ENCODE results near the gene FBXO10. TPM values are rescaled to one million over a fixed set of nuclear protein-coding genes. Genes with fewer than 3 reads are reported as not detected.
A peak's percentile ranks its signal among the peaks of the same experiment; 100 is the strongest.
"Not testable (repeated sequence)": the region's sequence is repeated elsewhere in the genome, so short reads cannot be mapped to it uniquely, and the experiment has no call there.

The FBXO10 gene
- total RNA-seq, 1 experiment from 2014 or later: 2.6 TPM

DNA sequence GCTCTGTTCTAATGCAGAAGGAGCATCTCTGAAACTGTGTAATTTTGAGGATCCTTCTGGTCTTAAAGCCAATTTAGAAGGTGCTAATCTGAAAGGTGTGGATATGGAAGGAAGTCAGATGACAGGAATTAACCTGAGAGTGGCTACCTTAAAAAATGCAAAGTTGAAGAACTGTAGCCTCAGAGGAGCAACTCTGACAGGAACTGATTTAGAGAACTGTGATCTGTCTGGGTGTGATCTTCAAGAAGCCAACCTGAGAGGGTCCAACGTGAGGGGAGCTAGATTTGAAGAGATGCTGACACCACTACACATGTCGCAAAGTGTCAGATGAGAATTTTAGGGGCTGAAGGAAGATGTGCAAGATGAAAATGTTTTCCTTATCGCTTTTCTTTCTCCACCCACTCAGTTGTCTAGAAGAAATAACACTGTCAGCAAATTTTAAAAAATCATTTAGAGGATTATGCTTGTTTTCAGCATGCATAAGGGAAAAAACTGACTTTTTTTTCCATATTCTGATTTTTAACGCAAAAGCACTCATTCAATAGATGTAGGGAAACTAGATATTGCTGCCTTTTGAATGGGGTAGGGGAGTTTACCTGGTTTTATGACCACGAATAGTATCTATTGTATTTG is 98.1 kb downstream of the FBXO10 start:
- DNase-seq (ENCODE audit: low read depth): not testable (repeated sequence)

DNA sequence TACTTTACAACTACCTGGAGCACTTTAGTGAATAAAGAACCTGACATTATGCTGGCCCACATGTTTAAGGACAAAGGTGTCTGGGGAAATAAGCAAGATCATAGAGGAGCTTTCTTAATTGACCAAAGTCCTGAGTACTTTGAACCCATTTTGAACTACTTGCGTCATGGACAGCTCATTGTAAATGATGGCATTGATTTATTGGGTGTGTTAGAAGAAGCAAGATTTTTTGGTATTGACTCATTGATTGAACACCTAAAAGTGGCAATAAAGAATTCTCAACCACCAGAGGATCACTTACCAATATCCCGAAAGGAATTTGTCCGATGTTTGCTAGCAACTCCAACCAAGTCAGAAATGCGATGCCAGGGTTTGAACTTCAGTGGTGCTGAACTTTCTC is 98.7 kb downstream of the FBXO10 start:
- DNase-seq (ENCODE audit: low read depth): not testable (repeated sequence)

DNA sequence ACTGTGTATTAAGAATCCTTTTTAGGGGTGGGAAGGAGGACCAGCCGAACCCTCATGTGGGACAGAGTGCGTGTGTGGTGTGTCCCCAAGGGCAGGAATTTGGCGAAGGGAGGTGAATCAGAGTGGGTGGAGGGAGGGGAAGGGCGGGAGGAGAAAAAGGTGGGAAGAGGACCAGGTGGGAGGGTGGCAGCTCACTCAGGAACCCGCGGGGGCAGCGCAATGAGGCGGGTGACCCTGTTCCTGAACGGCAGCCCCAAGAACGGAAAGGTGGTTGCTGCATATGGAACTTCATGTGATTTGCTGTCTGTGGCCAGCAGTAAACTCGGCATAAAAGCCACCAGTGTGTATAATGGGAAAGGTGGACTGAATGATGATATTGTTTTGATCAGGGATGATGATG is 99.2 kb downstream of the FBXO10 start:
- no peak for DNase-seq (ENCODE audit: low read depth)

DNA sequence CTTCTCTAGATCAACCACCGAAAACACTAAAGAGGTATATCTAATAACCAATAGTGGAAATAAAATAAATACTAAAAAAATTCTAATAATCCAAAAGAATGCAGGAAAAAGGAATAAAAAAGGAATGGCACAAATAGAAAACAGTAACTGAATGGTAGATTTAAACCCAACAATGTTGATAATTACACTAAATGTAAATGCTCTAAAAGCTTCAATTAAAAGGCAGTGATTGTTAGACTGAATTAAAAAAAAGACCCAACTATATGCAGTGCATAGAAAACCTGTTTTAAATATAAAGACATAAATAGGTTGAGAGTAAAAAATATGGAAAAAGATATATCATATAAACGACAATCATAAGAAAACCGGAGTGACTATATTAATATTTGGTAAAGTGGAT is 101.7 kb downstream of the FBXO10 start:
- no peak for DNase-seq (ENCODE audit: low read depth)

DNA sequence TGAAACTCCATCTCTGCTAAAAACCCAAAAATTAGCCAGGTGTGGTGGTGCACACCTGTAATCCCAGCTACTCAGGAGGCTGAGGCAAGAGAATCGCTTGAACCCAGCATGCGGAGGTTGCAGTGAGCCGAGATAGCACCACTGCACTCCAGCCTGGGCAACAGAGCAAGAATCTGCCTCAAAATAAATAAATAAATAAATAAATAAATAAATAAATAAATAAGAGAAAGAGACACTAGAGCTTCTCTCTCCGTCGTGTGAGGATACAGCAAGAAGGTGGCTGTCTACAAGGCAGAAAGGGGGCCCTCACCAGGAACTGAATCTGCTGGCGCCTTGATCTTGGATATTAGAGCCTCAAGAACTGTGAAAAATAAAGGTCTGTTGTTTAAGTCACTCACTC is 102.2 kb downstream of the FBXO10 start:
- DNase-seq (ENCODE audit: low read depth): not testable (repeated sequence)

DNA sequence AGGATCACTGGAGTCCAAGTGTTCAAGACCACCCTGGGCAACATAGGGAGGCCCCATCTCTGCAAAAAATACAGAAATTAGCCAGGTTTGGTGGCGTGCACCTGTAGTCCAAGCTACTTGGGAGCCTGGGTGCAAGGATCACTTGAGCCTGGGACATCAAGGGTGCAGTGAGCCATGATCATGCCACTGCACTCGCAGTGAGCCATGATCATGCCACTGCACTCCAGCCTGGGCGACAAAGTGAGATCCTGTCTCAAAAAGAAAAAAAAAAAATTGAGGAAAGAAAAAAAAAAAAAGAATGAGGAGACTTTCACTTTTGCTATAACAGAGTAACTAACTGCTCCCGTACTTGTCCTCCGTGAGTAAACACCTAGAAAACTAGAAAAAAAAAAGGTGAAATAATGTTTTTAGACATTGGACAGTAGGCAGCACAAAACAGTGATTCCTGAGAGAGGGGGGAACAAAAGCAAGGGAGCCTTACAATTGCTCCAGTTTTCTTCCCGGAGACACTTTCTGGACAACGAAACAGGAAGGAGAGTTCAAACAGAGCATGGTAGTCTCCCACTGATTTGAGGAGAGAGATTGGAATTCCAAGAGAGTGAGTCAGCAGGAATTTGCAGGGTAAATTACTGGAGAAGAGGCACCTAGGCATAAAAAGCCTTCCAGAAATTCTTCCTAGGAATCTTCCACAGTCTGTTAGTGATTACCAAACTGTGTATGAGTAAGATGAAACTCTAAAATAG is 104.1 kb downstream of the FBXO10 start:
- DNase-seq (ENCODE audit: low read depth): peak; percentile 96

DNA sequence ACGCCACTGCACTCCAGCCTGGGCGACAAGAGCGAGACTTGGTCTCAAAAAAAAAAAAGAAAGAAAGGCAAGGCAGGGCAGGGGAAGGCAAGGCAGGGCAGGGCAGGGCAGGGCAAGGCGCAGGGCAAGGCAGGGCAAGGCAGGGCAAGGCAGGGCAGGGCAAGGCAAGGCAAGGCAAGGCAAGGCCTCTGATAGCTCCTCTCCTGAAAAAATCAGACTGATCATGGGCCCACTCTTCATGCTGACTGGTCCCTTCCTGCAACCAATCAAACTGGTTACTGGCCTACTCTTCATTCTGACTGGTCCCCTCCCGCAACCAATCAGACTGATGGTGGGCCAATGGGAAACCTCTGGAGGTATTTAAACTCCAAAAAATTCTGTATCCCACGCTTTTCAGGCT is 107.6 kb downstream of the FBXO10 start:
- no peak for DNase-seq (ENCODE audit: low read depth)

DNA sequence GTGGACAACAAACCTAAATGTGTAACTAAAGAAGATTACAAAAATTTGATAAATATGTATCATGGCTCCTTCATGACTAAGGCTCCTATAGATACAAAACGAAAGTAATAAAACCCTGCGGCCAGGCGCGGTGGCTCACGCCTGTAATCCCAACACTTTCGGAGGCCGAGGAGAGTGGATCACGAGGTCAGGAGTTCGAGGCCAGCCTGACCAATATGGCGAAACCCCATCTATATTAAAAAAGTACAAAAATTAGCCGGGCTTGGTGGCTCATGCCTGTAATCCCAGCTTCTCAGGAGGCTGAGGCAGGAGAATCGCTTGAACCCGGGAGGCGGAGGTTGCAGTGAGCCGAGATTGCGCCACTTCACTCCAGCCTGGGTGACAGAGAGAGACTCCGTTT is 108.7 kb downstream of the FBXO10 start:
- peak; percentile 57 for DNase-seq (ENCODE audit: low read depth)

DNA sequence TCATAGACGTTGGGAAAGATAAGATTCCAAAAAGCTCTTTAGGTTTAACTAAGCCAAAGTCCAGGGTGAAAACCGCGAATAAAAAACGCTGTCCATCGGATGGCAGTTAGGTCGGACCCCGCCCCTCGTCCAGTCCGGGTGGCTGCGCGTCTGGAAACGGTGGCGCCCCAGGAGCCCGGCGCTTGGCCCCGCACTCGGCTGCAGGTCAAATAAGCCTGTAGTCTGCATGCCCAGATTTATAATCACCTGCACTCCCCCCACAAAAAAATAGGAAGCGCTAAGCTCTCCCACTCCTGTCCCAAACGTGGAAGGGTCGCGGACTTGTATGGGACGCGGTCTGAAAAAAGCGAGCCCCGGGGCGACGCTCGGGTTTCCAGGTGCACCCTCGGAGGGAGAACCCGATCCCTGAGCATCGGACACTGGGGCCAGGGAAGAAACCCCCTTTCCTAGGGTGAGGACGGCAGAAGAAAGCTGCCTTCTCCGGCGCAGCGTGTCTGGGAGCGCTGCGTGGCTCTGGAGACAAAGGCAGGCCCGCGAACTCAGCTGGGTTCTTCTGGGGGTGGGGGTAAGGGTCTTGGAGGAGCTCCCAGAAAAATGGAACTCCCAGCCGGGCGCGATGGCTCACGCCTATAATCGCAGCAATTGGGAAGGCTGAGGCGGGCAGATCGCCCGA is 110.0 kb downstream of the FBXO10 start:
- peak; percentile 75 for DNase-seq (ENCODE audit: low read depth)

DNA sequence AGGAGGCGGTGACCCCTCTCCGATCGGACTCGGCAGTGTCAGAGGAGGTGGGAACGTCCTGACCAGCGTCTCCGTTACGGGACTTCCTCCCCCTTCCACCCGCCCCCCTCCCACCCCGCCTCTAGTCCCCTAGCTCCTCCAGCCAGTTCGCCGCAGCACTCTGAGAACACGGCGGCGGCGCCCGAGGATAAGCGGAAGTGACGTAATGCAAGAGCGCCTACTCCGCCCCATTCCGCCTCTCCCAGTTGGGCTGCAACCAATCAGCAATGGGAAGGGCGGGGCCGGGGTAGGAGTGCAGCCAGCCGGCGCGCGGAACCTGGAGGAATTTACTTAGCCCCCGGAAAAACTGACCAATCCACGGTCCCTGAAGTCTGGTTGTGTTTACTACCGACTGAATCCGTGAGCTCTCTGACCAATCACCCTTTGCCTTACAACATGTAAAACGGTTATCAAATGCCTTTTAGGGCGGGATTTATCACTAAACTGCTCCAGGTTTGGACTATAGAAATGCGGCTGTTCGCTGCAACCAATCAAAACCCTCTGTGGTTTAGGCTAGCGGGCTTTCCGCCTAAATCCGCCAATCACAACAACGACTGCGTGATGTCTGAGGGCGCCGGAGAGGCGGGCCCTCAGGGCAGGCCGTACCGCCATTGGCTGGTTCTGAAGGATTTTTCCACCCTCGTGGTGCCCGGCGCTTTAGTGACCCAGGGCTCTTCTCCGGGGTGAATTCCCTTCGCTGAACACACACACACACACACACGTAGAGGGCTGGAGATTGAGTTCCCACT is 110.7 kb downstream of the FBXO10 start, which contains the start of gene ZBTB5:
ZBTB5 (minus strand) TSS at position 202 of the 788 bp plus-strand sequence. CDS start 22,899 bp downstream, outside the sequence.
- peak; percentile 100 for DNase-seq (ENCODE audit: low read depth)

DNA sequence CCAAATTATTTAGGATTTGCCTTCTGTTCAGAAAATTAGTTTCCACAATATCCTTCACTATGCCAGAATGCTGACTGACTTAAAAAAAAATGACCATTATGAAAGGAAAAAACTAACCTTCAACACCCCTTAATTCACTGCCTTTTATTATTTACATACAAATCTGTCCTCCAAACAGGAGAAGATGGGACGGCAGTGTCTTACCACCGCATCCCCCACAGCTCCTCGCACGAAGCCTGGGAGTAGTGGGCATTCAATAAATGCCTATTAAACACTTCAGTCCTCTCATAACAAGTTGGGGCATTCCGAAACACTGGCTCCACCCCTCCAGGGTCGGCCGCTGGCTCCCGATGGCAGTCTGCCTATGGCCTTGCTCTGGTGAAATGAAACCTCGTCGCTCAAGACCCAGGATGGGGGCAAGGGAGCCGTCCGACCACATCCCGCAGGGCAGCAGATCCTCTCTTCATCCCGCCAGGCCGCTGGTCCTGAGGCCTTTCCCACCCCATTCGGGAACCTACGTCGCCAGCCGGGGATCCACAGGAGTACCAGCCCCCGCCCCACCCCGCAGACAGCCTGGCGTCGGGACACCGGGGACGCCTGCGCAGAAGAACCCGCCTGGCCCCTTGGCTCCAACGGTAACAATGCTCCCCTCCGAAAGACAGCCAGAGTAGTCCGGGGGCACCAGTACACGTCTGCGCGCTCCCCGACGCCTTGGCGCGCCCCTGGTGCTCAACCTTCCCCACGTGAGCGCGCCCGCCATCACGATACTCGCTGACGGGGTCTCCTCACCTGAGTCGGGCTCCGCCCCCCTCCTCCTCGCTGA is 111.5 kb downstream of the FBXO10 start:
- peak; percentile 69 for DNase-seq (ENCODE audit: low read depth)

DNA sequence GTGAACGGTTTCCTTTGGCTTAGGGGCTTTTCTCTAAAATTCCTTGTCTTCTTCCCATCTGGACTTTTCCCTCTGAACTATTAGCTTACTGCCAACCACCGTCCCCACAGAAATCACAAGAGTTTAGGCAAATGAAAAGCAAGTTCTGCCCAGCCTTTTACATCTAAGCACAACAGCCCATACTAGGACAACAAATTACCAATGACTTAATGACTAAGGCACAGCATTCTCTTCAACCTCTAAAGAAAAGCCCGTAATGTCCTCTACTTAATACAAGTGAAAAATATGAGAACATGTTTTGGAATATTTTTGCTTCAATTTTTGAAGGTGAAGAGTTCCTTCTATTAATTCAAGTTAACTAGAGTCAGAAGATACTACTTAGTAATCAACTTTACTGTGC is 112.2 kb downstream of the FBXO10 start:
- DNase-seq (ENCODE audit: low read depth): no peak

Other genes starting within 250 kb of the FBXO10 start
- 129 and 139 TPM in 2 replicates for gene GRHPR, start 153.7 kb downstream of the FBXO10 start, total RNA-seq (2014; rRNA removed; shearing (Covaris generic))
- gene ZBTB5, start 110.9 kb downstream of the FBXO10 start, total RNA-seq (2014; rRNA removed; shearing (Covaris generic)): 9.7 and 12.0 TPM in 2 replicates
- 30.3 and 31.7 TPM in 2 replicates for gene POLR1E, start 90.4 kb downstream of the FBXO10 start, total RNA-seq (2014; rRNA removed; shearing (Covaris generic))
- 265 and 292 TPM in 2 replicates for gene TOMM5, start 16.2 kb upstream of the FBXO10 start, total RNA-seq (2014; rRNA removed; shearing (Covaris generic))
- gene FRMPD1, start 74.6 kb upstream of the FBXO10 start, total RNA-seq (2014; rRNA removed; shearing (Covaris generic)): not detected in 2 replicates
- gene TRMT10B, start 177.4 kb upstream of the FBXO10 start, total RNA-seq (2014; rRNA removed; shearing (Covaris generic)): 1.7 and 2.0 TPM in 2 replicates
- gene EXOSC3, start 208.7 kb upstream of the FBXO10 start, total RNA-seq (2014; rRNA removed; shearing (Covaris generic)): 73.7 and 74.3 TPM in 2 replicates
- gene DCAF10, start 224.4 kb upstream of the FBXO10 start, total RNA-seq (2014; rRNA removed; shearing (Covaris generic)): 17.9 and 19.9 TPM in 2 replicates